GM23338 (cell line): ENCODE data around the gene ZXDC. TPM values are rescaled to one million over a fixed set of nuclear protein-coding genes. Genes with fewer than 3 reads are reported as not detected.

Experiments
- ATAC-seq: fragments of 200-7000 bp; cut with Tn5 transposase; 3 replicates; pipeline ENCODE4 v1.9.1; 2020
- DNase-seq: peaks from one replicate; pipeline ENCODE4 v3.0.0-alpha.2; 2015; ENCODE audit warnings: low spot score
- H2AFZ ChIP-seq: fragments of 200-600 bp; sonication (generic); 2 replicates; pipeline ENCODE4 v1.8.0; 2016; ENCODE audit warnings: antibody characterized with exemption, mild to moderate bottlenecking, moderate library complexity
- H3F3A ChIP-seq: fragments of 200-600 bp; sonication (generic); replicated peaks from 2 replicates; pipeline ENCODE4 v1.8.0; 2017; ENCODE audit warnings: antibody characterized with exemption, mixed run types, low read depth
- H3K27ac ChIP-seq: fragments of 200-600 bp; sonication (generic); 2 replicates; pipeline ENCODE4 v1.6.1; 2016; ENCODE audit warnings: low read depth
- H3K27me3 ChIP-seq: fragments of 200-600 bp; sonication (generic); 2 replicates; pipeline ENCODE4 v1.8.0; 2016; ENCODE audit warnings: mild to moderate bottlenecking, mixed run types, moderate library complexity; ENCODE audit not compliant: insufficient read depth
- H3K36me3 ChIP-seq: fragments of 200-600 bp; sonication (generic); 2 replicates; pipeline ENCODE4 v1.8.0; 2016; ENCODE audit warnings: mild to moderate bottlenecking; ENCODE audit not compliant: insufficient read depth
- H3K4me1 ChIP-seq: fragments of 200-600 bp; sonication (generic); 2 replicates; pipeline ENCODE4 v1.8.0; 2016; ENCODE audit warnings: mild to moderate bottlenecking, moderate library complexity; ENCODE audit not compliant: insufficient read depth
- H3K4me2 ChIP-seq: fragments of 200-600 bp; sonication (generic); 2 replicates; pipeline ENCODE4 v1.7.1; 2017; ENCODE audit warnings: mixed run types
- H3K4me3 ChIP-seq: fragments of 200-600 bp; sonication (generic); 2 replicates; pipeline ENCODE4 v1.6.1; 2016; ENCODE audit warnings: mixed run types
- H3K79me2 ChIP-seq: fragments of 200-600 bp; sonication (generic); replicated peaks from 2 replicates; pipeline ENCODE4 v1.8.0; 2017; ENCODE audit warnings: mild to moderate bottlenecking; ENCODE audit not compliant: insufficient read depth
- H3K9me2 ChIP-seq: fragments of 200-600 bp; sonication (generic); 2 replicates; pipeline ENCODE4 v1.8.0; 2017; ENCODE audit not compliant: insufficient read depth
- H4K20me1 ChIP-seq: fragments of 200-600 bp; sonication (generic); replicated peaks from 2 replicates; pipeline ENCODE4 v1.8.0; 2017; ENCODE audit warnings: mild to moderate bottlenecking; ENCODE audit not compliant: insufficient read depth
- H3K27ac Mint-ChIP-seq: 2 replicates; pipeline ENCODE4 v1.8.0; 2020; ENCODE audit warnings: inconsistent platforms, mild to moderate bottlenecking, moderate library complexity, mixed read lengths
- H3K27me3 Mint-ChIP-seq: 3 replicates; pipeline ENCODE4 v1.8.0; 2022; ENCODE audit warnings: low read depth, mild to moderate bottlenecking, moderate library complexity, mixed read lengths, inconsistent platforms; ENCODE audit not compliant: insufficient read depth, poor library complexity
- H3K36me3 Mint-ChIP-seq: 3 replicates; pipeline ENCODE4 v1.8.0; 2021; ENCODE audit warnings: low read depth, mild to moderate bottlenecking, inconsistent platforms, moderate library complexity, mixed read lengths
- H3K4me1 Mint-ChIP-seq: 3 replicates; pipeline ENCODE4 v1.8.0; 2020; ENCODE audit warnings: mild to moderate bottlenecking, inconsistent platforms, mixed read lengths
- H3K4me3 Mint-ChIP-seq: 3 replicates; pipeline ENCODE4 v1.8.0; 2021; ENCODE audit warnings: moderate library complexity, mild to moderate bottlenecking, inconsistent platforms, mixed read lengths
- H3K9me3 Mint-ChIP-seq: 3 replicates; pipeline ENCODE4 v1.8.0; 2020; ENCODE audit warnings: moderate library complexity, mild to moderate bottlenecking, inconsistent platforms, mixed read lengths
- CREB1 ChIP-seq: fragments of 250-450 bp; sonication (Bioruptor Pico); IDR thresholded peaks from 2 replicates; pipeline ENCODE4 v1.5.0; 2020; ENCODE audit warnings: low read depth, mild to moderate bottlenecking, moderate library complexity
- EZH2 ChIP-seq: fragments of 200-600 bp; sonication (generic); IDR thresholded peaks from one replicate; pipeline ENCODE4 v1.8.0; 2017; ENCODE audit warnings: antibody characterized with exemption, mild to moderate bottlenecking, low read depth; ENCODE audit not compliant: unreplicated experiment
- EZH2phosphoT487 ChIP-seq: fragments of 200-600 bp; sonication (generic); IDR thresholded peaks from one replicate; pipeline ENCODE4 v1.8.1; 2018; ENCODE audit warnings: antibody characterized with exemption; ENCODE audit not compliant: unreplicated experiment
- NANOG ChIP-seq: IDR thresholded peaks from 2 replicates; pipeline ENCODE4 v1.6.1; 2016; ENCODE audit warnings: antibody characterized with exemption, borderline replicate concordance
- POLR2AphosphoS5 ChIP-seq: IDR thresholded peaks from 2 replicates; pipeline ENCODE4 v1.6.1; 2016; ENCODE audit warnings: antibody characterized with exemption, low read depth
- STAT1 ChIP-seq: IDR thresholded peaks from one replicate; pipeline ENCODE4 v1.6.1; 2016; ENCODE audit warnings: antibody characterized with exemption; ENCODE audit not compliant: unreplicated experiment
- ZNF114 ChIP-seq: fragments of 250-450 bp; sonication (Bioruptor Pico); IDR thresholded peaks from 2 replicates; pipeline ENCODE4 v1.5.0; 2020; ENCODE audit warnings: mild to moderate bottlenecking, moderate library complexity
- polyA plus RNA-seq: library from polyadenylated mRNA; unstranded; fragments of >200 nt; fragmentation: Nextera tagmentation; extraction: Ambion mirVana; gene quantifications from 2 replicates; pipeline ENCODE4 v1.2.1, GENCODE V29; 2016
- total RNA-seq: library from RNA; depleted of rRNA; stranded (reverse); fragments of >200 nt; shearing (Covaris generic); gene quantifications from 2 replicates; pipeline ENCODE4 v1.2.3, GENCODE V29; 2014
- TF ChIP-seq, protein P1 (sequence below): IDR thresholded peaks from 2 replicates; pipeline ENCODE4 v1.6.1; 2016; ENCODE audit warnings: antibody characterized with exemption
- TF ChIP-seq, protein P2 (sequence below), 2 experiments: fragments of 200-600 bp in 1 of 2; sonication (generic) in 1 of 2; conservative IDR thresholded peaks; 2 replicates each; pipeline versions ENCODE4 v1.5.1 to v1.6.1; 2016 to 2017; ENCODE audit warnings: antibody characterized with exemption in 2 of 2, low read depth in 2 of 2, mild to moderate bottlenecking in 2 of 2, moderate library complexity in 1 of 2
- TF ChIP-seq, protein P3 (sequence below): IDR thresholded peaks from one replicate; pipeline ENCODE4 v1.6.1; 2018; ENCODE audit warnings: antibody characterized with exemption; ENCODE audit not compliant: unreplicated experiment

ZXDC gene
- total and polyA plus RNA-seq, 2 experiments from 2014 or later, result 5.7 to 45.1 TPM

DNA sequence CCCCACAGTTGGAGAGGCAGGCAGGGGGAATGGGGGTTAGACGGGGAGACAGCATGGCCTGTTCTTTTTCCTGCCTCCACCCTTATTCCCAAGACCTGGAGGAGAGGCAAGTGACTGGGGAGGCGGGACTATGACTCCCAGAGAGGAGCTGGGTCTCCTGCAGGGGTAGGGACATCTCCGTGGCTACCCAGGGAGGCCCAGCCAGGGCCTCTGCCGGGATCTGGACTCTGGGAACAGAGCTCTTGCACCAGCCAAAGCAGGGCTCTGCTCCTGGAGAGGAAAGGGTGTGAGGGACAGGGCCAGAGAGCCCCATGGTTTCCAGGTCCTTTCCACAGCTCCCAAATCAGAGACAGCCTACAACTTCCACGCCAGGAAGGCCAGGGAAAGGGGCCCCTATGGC lies 58.2 kb downstream of the ZXDC start:
- no peak for DNase-seq
- Histone ChIP-seq H3K79me2 (no peaks in the 10 kb centered on the region), H3F3A (no peaks in the 10 kb centered on the region), H2AFZ (no peak overlapping the region), H4K20me1 (no peaks in the 10 kb centered on the region), H3K4me1 (no peaks in the 10 kb centered on the region; the same call in 1 of the 2 replicates), H3K4me2 (no peak overlapping the region), H3K4me3 (no peak overlapping the region), H3K27ac (no peak overlapping the region), H3K27me3 (no peaks in the 10 kb centered on the region), H3K9me2 (no peaks in the 10 kb centered on the region), H3K36me3 (no peaks in the 10 kb centered on the region)
- TF ChIP-seq, protein P1, sequence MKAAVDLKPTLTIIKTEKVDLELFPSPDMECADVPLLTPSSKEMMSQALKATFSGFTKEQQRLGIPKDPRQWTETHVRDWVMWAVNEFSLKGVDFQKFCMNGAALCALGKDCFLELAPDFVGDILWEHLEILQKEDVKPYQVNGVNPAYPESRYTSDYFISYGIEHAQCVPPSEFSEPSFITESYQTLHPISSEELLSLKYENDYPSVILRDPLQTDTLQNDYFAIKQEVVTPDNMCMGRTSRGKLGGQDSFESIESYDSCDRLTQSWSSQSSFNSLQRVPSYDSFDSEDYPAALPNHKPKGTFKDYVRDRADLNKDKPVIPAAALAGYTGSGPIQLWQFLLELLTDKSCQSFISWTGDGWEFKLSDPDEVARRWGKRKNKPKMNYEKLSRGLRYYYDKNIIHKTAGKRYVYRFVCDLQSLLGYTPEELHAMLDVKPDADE, result no peak
- TF ChIP-seq EZH2phosphoT487, result no peak
- no peak for TF ChIP-seq CREB1 (CRISPR knock-in tag)
- no peak for TF ChIP-seq EZH2
- TF ChIP-seq NANOG, result no peak
- TF ChIP-seq, protein P2, sequence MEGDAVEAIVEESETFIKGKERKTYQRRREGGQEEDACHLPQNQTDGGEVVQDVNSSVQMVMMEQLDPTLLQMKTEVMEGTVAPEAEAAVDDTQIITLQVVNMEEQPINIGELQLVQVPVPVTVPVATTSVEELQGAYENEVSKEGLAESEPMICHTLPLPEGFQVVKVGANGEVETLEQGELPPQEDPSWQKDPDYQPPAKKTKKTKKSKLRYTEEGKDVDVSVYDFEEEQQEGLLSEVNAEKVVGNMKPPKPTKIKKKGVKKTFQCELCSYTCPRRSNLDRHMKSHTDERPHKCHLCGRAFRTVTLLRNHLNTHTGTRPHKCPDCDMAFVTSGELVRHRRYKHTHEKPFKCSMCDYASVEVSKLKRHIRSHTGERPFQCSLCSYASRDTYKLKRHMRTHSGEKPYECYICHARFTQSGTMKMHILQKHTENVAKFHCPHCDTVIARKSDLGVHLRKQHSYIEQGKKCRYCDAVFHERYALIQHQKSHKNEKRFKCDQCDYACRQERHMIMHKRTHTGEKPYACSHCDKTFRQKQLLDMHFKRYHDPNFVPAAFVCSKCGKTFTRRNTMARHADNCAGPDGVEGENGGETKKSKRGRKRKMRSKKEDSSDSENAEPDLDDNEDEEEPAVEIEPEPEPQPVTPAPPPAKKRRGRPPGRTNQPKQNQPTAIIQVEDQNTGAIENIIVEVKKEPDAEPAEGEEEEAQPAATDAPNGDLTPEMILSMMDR (conservative IDR thresholded peaks at IDR 0.05; ENCODE audit: low read depth in 2 of 2), result no peak
- no peaks in the 10 kb centered on the region for H3K9me3 Mint-ChIP-seq
- ATAC-seq, result no peak
- no peak overlapping the region for H3K4me3 Mint-ChIP-seq
- H3K4me1 Mint-ChIP-seq, result peaks cover 14% of the 10 kb centered on the region
- H3K36me3 Mint-ChIP-seq, result no peaks in the 10 kb centered on the region
- no peak overlapping the region for H3K27ac Mint-ChIP-seq
- peaks cover 9% of the 10 kb centered on the region for H3K27me3 Mint-ChIP-seq

DNA sequence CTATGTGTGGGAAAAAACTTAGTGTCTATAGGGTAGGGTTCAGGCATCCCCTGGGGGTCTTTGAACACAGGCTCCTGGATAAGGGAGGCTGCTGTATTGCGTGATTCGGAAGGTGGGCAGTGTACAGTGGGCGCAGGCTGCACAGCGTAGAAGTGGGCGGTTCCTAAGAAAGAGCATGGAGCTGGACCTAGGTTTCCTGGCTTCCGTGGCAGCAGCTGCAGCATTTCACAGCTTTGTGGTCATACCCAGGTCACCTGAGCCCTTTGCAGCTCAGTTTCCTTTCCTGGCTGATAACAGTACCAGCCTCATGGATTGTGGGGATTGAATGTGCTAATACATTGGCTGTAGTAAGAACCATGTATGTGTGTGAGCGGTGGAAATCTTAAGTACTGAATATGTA lies 58.7 kb downstream of the ZXDC start:
- Histone ChIP-seq H3K9me2 (no peaks in the 10 kb centered on the region), H3K4me2 (no peak overlapping the region), H3K4me3 (no peak overlapping the region), H4K20me1 (no peaks in the 10 kb centered on the region), H2AFZ (no peak overlapping the region), H3K27ac (no peak overlapping the region), H3K79me2 (no peaks in the 10 kb centered on the region), H3F3A (no peaks in the 10 kb centered on the region), H3K27me3 (no peaks in the 10 kb centered on the region), H3K4me1 (no peaks in the 10 kb centered on the region; the same call in 1 of the 2 replicates), H3K36me3 (no peaks in the 10 kb centered on the region)
- ATAC-seq, result no peak
- no peaks in the 10 kb centered on the region for H3K36me3 Mint-ChIP-seq
- H3K9me3 Mint-ChIP-seq, result no peaks in the 10 kb centered on the region
- peaks cover 9% of the 10 kb centered on the region for H3K27me3 Mint-ChIP-seq
- H3K4me1 Mint-ChIP-seq, result peaks cover 14% of the 10 kb centered on the region
- DNase-seq, result no peak
- H3K27ac Mint-ChIP-seq, result no peak overlapping the region
- no peak overlapping the region for H3K4me3 Mint-ChIP-seq
- TF ChIP-seq EZH2phosphoT487, result no peak
- TF ChIP-seq ZNF114 (CRISPR knock-in tag), result no peak
- TF ChIP-seq POLR2AphosphoS5, result no peak
- TF ChIP-seq, protein P3, sequence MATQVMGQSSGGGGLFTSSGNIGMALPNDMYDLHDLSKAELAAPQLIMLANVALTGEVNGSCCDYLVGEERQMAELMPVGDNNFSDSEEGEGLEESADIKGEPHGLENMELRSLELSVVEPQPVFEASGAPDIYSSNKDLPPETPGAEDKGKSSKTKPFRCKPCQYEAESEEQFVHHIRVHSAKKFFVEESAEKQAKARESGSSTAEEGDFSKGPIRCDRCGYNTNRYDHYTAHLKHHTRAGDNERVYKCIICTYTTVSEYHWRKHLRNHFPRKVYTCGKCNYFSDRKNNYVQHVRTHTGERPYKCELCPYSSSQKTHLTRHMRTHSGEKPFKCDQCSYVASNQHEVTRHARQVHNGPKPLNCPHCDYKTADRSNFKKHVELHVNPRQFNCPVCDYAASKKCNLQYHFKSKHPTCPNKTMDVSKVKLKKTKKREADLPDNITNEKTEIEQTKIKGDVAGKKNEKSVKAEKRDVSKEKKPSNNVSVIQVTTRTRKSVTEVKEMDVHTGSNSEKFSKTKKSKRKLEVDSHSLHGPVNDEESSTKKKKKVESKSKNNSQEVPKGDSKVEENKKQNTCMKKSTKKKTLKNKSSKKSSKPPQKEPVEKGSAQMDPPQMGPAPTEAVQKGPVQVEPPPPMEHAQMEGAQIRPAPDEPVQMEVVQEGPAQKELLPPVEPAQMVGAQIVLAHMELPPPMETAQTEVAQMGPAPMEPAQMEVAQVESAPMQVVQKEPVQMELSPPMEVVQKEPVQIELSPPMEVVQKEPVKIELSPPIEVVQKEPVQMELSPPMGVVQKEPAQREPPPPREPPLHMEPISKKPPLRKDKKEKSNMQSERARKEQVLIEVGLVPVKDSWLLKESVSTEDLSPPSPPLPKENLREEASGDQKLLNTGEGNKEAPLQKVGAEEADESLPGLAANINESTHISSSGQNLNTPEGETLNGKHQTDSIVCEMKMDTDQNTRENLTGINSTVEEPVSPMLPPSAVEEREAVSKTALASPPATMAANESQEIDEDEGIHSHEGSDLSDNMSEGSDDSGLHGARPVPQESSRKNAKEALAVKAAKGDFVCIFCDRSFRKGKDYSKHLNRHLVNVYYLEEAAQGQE, result no peak
- TF ChIP-seq CREB1 (CRISPR knock-in tag), result no peak
- no peak for TF ChIP-seq EZH2
- no peak for TF ChIP-seq STAT1
